Left ventricle myocardium inferior (tissue), 1 donor: ENCODE data around the gene PRR5. TPM values are rescaled to one million over a fixed set of nuclear protein-coding genes. Genes with fewer than 3 reads are reported as not detected.
"Not testable (repeated sequence)": the region's sequence is repeated elsewhere in the genome, so short reads cannot be mapped to it uniquely, and the experiment has no call there.

ENCODE experiments used
- DNase-seq: peaks from one replicate; pipeline ENCODE4 v3.0.0-alpha.2; 2020
- H3K27ac ChIP-seq: fragments of 200-600 bp; replicated peaks from 2 replicates; pipeline ENCODE4 v1.8.0; 2021
- H3K27me3 ChIP-seq: fragments of 200-600 bp; 2 replicates; pipeline ENCODE4 v1.8.0; 2021; ENCODE audit warnings: low read depth
- H3K36me3 ChIP-seq: fragments of 200-600 bp; 2 replicates; pipeline ENCODE4 v1.8.0; 2021
- H3K4me1 ChIP-seq: fragments of 200-600 bp; 2 replicates; pipeline ENCODE4 v1.8.0; 2021
- H3K4me3 ChIP-seq: fragments of 200-600 bp; 2 replicates; pipeline ENCODE4 v1.8.0; 2021; ENCODE audit warnings: mild to moderate bottlenecking, moderate library complexity
- H3K9me3 ChIP-seq: fragments of 200-600 bp; replicated peaks from 2 replicates; pipeline ENCODE4 v1.8.0; 2021
- CTCF ChIP-seq: fragments of 200-600 bp; IDR thresholded peaks from 2 replicates; pipeline ENCODE4 v1.8.0; 2021; ENCODE audit warnings: antibody characterized with exemption, mild to moderate bottlenecking, borderline replicate concordance
- intact Hi-C: fragments of 100-400 bp; cut with micrococcal nuclease; formaldehyde crosslinking; loops from one replicate; pipeline ENCODE4 v1.11.0; 2022
- total RNA-seq: library from RNA; stranded (reverse); fragmentation: NEBNext Ultra II Directional; extraction: Animal tissue kit (Norgen Biotek cat#: 25700); gene quantifications from one replicate; pipeline ENCODE4 v1.2.1, GENCODE V29; 2021
- donor health status: DM: no; HTN: yes; CAD: no; lungs with severe emphysema.

The PRR5 gene
- total RNA-seq, 1 donor from 2014 or later: 2.9 TPM

GRCh38 chr22:44743804-44744211 lies 41.8 kb downstream of the PRR5 start:
- peaks cover 74% of the 10 kb centered on the region for H3K27me3 ChIP-seq
- H3K4me3 ChIP-seq: no peak overlapping the region
- H3K4me1 ChIP-seq: no peaks in the 10 kb centered on the region
- no peaks in the 10 kb centered on the region for H3K36me3 ChIP-seq
- no peak overlapping the region for H3K27ac ChIP-seq
- no peak for DNase-seq
- intact Hi-C loops: no loop called here
- no peaks in the 10 kb centered on the region for H3K9me3 ChIP-seq
- TF ChIP-seq CTCF: no peak

GRCh38 chr22:44745853-44746789 lies 44.1 kb downstream of the PRR5 start:
- H3K4me1 ChIP-seq: no peaks in the 10 kb centered on the region
- no peak for TF ChIP-seq CTCF
- H3K27ac ChIP-seq: no peak overlapping the region
- H3K4me3 ChIP-seq: no peak overlapping the region
- intact Hi-C loops: no loop called here
- peaks cover 73% of the 10 kb centered on the region for H3K27me3 ChIP-seq
- no peaks in the 10 kb centered on the region for H3K36me3 ChIP-seq
- DNase-seq: no peak
- peaks cover 8% of the 10 kb centered on the region for H3K9me3 ChIP-seq

GRCh38 chr22:44747784-44748127 lies 45.8 kb downstream of the PRR5 start:
- H3K27me3 ChIP-seq: peaks cover 87% of the 10 kb centered on the region
- H3K4me1 ChIP-seq, H3K36me3 ChIP-seq, H3K9me3 ChIP-seq, intact Hi-C loops, H3K27ac ChIP-seq, H3K4me3 ChIP-seq, DNase-seq: not testable (repeated sequence)

GRCh38 chr22:44748524-44748923 lies 46.5 kb downstream of the PRR5 start:
- peaks cover 88% of the 10 kb centered on the region for H3K27me3 ChIP-seq
- peaks cover 8% of the 10 kb centered on the region for H3K9me3 ChIP-seq
- TF ChIP-seq CTCF: no peak
- peaks cover 11% of the 10 kb centered on the region for H3K4me1 ChIP-seq
- H3K27ac ChIP-seq: no peak overlapping the region
- intact Hi-C loops: no loop called here
- H3K36me3 ChIP-seq: no peaks in the 10 kb centered on the region
- no peak for DNase-seq
- H3K4me3 ChIP-seq: no peak overlapping the region

GRCh38 chr22:44750481-44750880 lies 48.5 kb downstream of the PRR5 start:
- no peak overlapping the region for H3K27ac ChIP-seq
- no peaks in the 10 kb centered on the region for H3K36me3 ChIP-seq
- peaks cover 8% of the 10 kb centered on the region for H3K9me3 ChIP-seq
- DNase-seq: no peak
- H3K4me1 ChIP-seq: peaks cover 13% of the 10 kb centered on the region
- intact Hi-C loops: no loop called here
- no peak overlapping the region for H3K4me3 ChIP-seq
- TF ChIP-seq CTCF: no peak
- peaks cover 95% of the 10 kb centered on the region for H3K27me3 ChIP-seq
